ENCODE results near the gene OXSM.

- TF ChIP-seq EZH2phosphoT487 (conservative IDR thresholded peaks at IDR 0.05; ENCODE audit: low read length), result no peak
- TF ChIP-seq, protein P1, sequence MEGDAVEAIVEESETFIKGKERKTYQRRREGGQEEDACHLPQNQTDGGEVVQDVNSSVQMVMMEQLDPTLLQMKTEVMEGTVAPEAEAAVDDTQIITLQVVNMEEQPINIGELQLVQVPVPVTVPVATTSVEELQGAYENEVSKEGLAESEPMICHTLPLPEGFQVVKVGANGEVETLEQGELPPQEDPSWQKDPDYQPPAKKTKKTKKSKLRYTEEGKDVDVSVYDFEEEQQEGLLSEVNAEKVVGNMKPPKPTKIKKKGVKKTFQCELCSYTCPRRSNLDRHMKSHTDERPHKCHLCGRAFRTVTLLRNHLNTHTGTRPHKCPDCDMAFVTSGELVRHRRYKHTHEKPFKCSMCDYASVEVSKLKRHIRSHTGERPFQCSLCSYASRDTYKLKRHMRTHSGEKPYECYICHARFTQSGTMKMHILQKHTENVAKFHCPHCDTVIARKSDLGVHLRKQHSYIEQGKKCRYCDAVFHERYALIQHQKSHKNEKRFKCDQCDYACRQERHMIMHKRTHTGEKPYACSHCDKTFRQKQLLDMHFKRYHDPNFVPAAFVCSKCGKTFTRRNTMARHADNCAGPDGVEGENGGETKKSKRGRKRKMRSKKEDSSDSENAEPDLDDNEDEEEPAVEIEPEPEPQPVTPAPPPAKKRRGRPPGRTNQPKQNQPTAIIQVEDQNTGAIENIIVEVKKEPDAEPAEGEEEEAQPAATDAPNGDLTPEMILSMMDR (IDR thresholded peaks at IDR 0.05; ENCODE audit: insufficient read depth, low read length, poor library complexity, severe bottlenecking), result no peak
Measured at GRCh38 chr3:25817107-25817506, 27.2 kb downstream of the OXSM start.
